H9 (cell line): ENCODE data around the gene RACGAP1. TPM values are rescaled to one million over a fixed set of nuclear protein-coding genes. Genes with fewer than 3 reads are reported as not detected.
A peak's percentile ranks its signal among the peaks of the same experiment; 100 is the strongest.

ENCODE experiments used
- DNase-seq: peaks from one replicate; pipeline ENCODE4 v3.0.0-alpha.2; 2017
- H2AFZ ChIP-seq: one replicate; pipeline ENCODE4 v1.6.1; 2013; ENCODE audit warnings: mild to moderate bottlenecking, low read length, control low read depth, moderate library complexity
- H2AK5ac ChIP-seq: 2 replicates; pipeline ENCODE4 v1.6.1; 2013; ENCODE audit warnings: low read length, control low read depth, mixed read lengths; ENCODE audit not compliant: insufficient read length
- H2BK120ac ChIP-seq: one replicate; pipeline ENCODE4 v1.6.1; 2013; ENCODE audit warnings: low read depth, mild to moderate bottlenecking, low read length, control low read depth, inconsistent platforms; ENCODE audit not compliant: poor library complexity, severe bottlenecking
- H2BK12ac ChIP-seq: 2 replicates; pipeline ENCODE4 v1.6.1; 2013; ENCODE audit warnings: low read length, control low read depth, mixed read lengths, low read depth; ENCODE audit not compliant: insufficient read length
- H2BK15ac ChIP-seq: 2 replicates; pipeline ENCODE4 v1.6.1; 2013; ENCODE audit warnings: low read depth, low read length, control low read depth
- H2BK20ac ChIP-seq: one replicate; pipeline ENCODE4 v1.6.1; 2013; ENCODE audit warnings: low read depth, mild to moderate bottlenecking, low read length, control low read depth, inconsistent platforms; ENCODE audit not compliant: poor library complexity, severe bottlenecking
- H2BK5ac ChIP-seq: 2 replicates; pipeline ENCODE4 v1.6.1; 2013; ENCODE audit warnings: low read length, control low read depth, mixed read lengths; ENCODE audit not compliant: insufficient read length
- H3K14ac ChIP-seq: 2 replicates; pipeline ENCODE4 v1.6.1; 2013; ENCODE audit warnings: low read length, control low read depth; ENCODE audit not compliant: insufficient read depth
- H3K18ac ChIP-seq: 2 replicates; pipeline ENCODE4 v1.6.1; 2013; ENCODE audit warnings: low read depth, mild to moderate bottlenecking, mixed read lengths, low read length, control low read depth; ENCODE audit not compliant: insufficient read length
- H3K23ac ChIP-seq: 2 replicates; pipeline ENCODE4 v1.6.1; 2013; ENCODE audit warnings: low read length, control low read depth, mixed read lengths, low read depth; ENCODE audit not compliant: insufficient read length
- H3K23me2 ChIP-seq: 2 replicates; pipeline ENCODE4 v1.6.1; 2013; ENCODE audit warnings: low read depth, mild to moderate bottlenecking, mixed read lengths, low read length, control low read depth; ENCODE audit not compliant: insufficient read length, poor library complexity, severe bottlenecking
- H3K27ac ChIP-seq: 2 replicates; pipeline ENCODE4 v1.5.1; 2013; ENCODE audit warnings: low read length, control low read depth, mixed read lengths, low read depth; ENCODE audit not compliant: insufficient read length
- H3K27me3 ChIP-seq: 2 replicates; pipeline ENCODE4 v1.6.1; 2013; ENCODE audit warnings: low read length, control low read depth, inconsistent platforms; ENCODE audit not compliant: insufficient read depth
- H3K4ac ChIP-seq: 2 replicates; pipeline ENCODE4 v1.6.1; 2013; ENCODE audit warnings: low read depth, mild to moderate bottlenecking, control low read depth, inconsistent platforms, low read length, moderate library complexity
- H3K4me1 ChIP-seq: 2 replicates; pipeline ENCODE4 v1.6.1; 2013; ENCODE audit warnings: low read length, control low read depth, inconsistent platforms; ENCODE audit not compliant: insufficient read depth
- H3K4me2 ChIP-seq: 2 replicates; pipeline ENCODE4 v1.6.1; 2013; ENCODE audit warnings: low read length, control low read depth, mixed read lengths; ENCODE audit not compliant: insufficient read length, insufficient read depth
- H3K56ac ChIP-seq: 2 replicates; pipeline ENCODE4 v1.6.1; 2013; ENCODE audit warnings: low read depth, mild to moderate bottlenecking, mixed read lengths, low read length, control low read depth; ENCODE audit not compliant: insufficient read length
- H3K79me1 ChIP-seq: 2 replicates; pipeline ENCODE4 v1.6.1; 2013; ENCODE audit warnings: low read depth, mild to moderate bottlenecking, moderate library complexity, low read length, control low read depth, inconsistent platforms; ENCODE audit not compliant: insufficient read depth, poor library complexity, severe bottlenecking
- H3K79me2 ChIP-seq: 2 replicates; pipeline ENCODE4 v1.6.1; 2013; ENCODE audit warnings: low read length, control low read depth, inconsistent platforms; ENCODE audit not compliant: insufficient read depth
- H3K9ac ChIP-seq: 2 replicates; pipeline ENCODE4 v1.6.1; 2013; ENCODE audit warnings: low read length, control low read depth, mixed read lengths; ENCODE audit not compliant: insufficient read length; ENCODE audit errors: extremely low read depth
- H3K9me3 ChIP-seq: one replicate; pipeline ENCODE4 v1.6.1; 2013; ENCODE audit warnings: low read depth, low read length, inconsistent platforms; ENCODE audit not compliant: control insufficient read depth
- H3T11ph ChIP-seq: one replicate; pipeline ENCODE4 v1.6.1; 2013; ENCODE audit warnings: mild to moderate bottlenecking, low read length, control low read depth, inconsistent platforms
- H4K20me1 ChIP-seq: one replicate; pipeline ENCODE4 v1.6.1; 2013; ENCODE audit not compliant: control insufficient read depth, insufficient read length, insufficient read depth
- H4K5ac ChIP-seq: 2 replicates; pipeline ENCODE4 v1.6.1; 2013; ENCODE audit warnings: low read depth, mild to moderate bottlenecking, mixed read lengths, low read length, control low read depth; ENCODE audit not compliant: insufficient read length
- H4K8ac ChIP-seq: replicated peaks from 2 replicates; pipeline ENCODE4 v1.6.1; 2013; ENCODE audit warnings: low read length, control low read depth, mixed read lengths, low read depth; ENCODE audit not compliant: insufficient read length
- H4K91ac ChIP-seq: 2 replicates; pipeline ENCODE4 v1.6.1; 2013; ENCODE audit warnings: low read depth, mild to moderate bottlenecking, moderate library complexity, mixed read lengths, low read length, control low read depth; ENCODE audit not compliant: insufficient read length
- H3K27ac Mint-ChIP-seq, 3 experiments: 2 replicates in 2 of 3; 3 replicates in 1 of 3; pipeline ENCODE4 v1.8.0; 2020 to 2021; ENCODE audit warnings: mixed read lengths in 3 of 3, mild to moderate bottlenecking in 1 of 3, moderate library complexity in 1 of 3
- H3K27me3 Mint-ChIP-seq: 2 replicates; pipeline ENCODE4 v1.8.0; 2021; ENCODE audit warnings: low read depth, mild to moderate bottlenecking, moderate library complexity, mixed read lengths
- H3K36me3 Mint-ChIP-seq, 3 experiments: 2 replicates in 2 of 3; 3 replicates in 1 of 3; pipeline ENCODE4 v1.8.0; 2020 to 2021; ENCODE audit warnings: low read depth in 3 of 3, mixed read lengths in 3 of 3; ENCODE audit not compliant: insufficient read depth in 1 of 3
- H3K4me1 Mint-ChIP-seq, 2 experiments: 2 replicates each; pipeline ENCODE4 v1.8.0; 2020; ENCODE audit warnings: mixed read lengths in 2 of 2
- H3K4me3 Mint-ChIP-seq, 2 experiments: 2 replicates in 1 of 2; 3 replicates in 1 of 2; pipeline ENCODE4 v1.8.0; 2020 to 2021; ENCODE audit warnings: mild to moderate bottlenecking in 2 of 2, mixed read lengths in 2 of 2, moderate library complexity in 1 of 2
- H3K9me3 Mint-ChIP-seq, 2 experiments: 2 replicates in 1 of 2; 3 replicates in 1 of 2; pipeline ENCODE4 v1.8.0; 2020; ENCODE audit warnings: mild to moderate bottlenecking in 2 of 2, mixed read lengths in 2 of 2, moderate library complexity in 1 of 2
- WGBS: extraction: QIAGEN DNeasy Blood & Tissue Kit; methylation state at CpG from one replicate; pipeline ENCODE4 v1.1.7; 2013; ENCODE audit warnings: missing lambda C conversion rate, low lambda C conversion rate, mixed read lengths; ENCODE audit not compliant: insufficient read length; ENCODE audit errors: extremely low coverage; 5-methylcytosine and 5-hydroxymethylcytosine counted together
- long read RNA-seq: library from polyadenylated mRNA; unstranded; transcript quantifications from one replicate; pipeline ENCODE4 v2.0.0, GENCODE V29; 2020
- total RNA-seq: library from RNA; stranded (reverse); gene quantifications from 2 replicates; pipeline ENCODE4 v1.2.1, GENCODE V29; 2021
- TF ChIP-seq, protein P1 (sequence below): fragments of 200-600 bp; sonication (generic); conservative IDR thresholded peaks from 3 replicates; pipeline ENCODE4 v1.8.0; 2021; ENCODE audit warnings: antibody characterized with exemption, mild to moderate bottlenecking

RACGAP1 gene, protein sequence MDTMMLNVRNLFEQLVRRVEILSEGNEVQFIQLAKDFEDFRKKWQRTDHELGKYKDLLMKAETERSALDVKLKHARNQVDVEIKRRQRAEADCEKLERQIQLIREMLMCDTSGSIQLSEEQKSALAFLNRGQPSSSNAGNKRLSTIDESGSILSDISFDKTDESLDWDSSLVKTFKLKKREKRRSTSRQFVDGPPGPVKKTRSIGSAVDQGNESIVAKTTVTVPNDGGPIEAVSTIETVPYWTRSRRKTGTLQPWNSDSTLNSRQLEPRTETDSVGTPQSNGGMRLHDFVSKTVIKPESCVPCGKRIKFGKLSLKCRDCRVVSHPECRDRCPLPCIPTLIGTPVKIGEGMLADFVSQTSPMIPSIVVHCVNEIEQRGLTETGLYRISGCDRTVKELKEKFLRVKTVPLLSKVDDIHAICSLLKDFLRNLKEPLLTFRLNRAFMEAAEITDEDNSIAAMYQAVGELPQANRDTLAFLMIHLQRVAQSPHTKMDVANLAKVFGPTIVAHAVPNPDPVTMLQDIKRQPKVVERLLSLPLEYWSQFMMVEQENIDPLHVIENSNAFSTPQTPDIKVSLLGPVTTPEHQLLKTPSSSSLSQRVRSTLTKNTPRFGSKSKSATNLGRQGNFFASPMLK
- total RNA-seq = 60.8 and 64.8 TPM in 2 replicates
- long read RNA-seq, transcript RACGAP1-201 (17 exons, 3,073 nt) = major isoform, 21 of 67 reads
- long read RNA-seq, transcript RACGAP1-203 (17 exons, 3,080 nt) = minor isoform, 9 of 67 reads
- long read RNA-seq, partial matches to known transcripts = 5 of 67 reads
- long read RNA-seq, other reads (novel, unspliced or antisense) = 31 of 67 reads

DNA sequence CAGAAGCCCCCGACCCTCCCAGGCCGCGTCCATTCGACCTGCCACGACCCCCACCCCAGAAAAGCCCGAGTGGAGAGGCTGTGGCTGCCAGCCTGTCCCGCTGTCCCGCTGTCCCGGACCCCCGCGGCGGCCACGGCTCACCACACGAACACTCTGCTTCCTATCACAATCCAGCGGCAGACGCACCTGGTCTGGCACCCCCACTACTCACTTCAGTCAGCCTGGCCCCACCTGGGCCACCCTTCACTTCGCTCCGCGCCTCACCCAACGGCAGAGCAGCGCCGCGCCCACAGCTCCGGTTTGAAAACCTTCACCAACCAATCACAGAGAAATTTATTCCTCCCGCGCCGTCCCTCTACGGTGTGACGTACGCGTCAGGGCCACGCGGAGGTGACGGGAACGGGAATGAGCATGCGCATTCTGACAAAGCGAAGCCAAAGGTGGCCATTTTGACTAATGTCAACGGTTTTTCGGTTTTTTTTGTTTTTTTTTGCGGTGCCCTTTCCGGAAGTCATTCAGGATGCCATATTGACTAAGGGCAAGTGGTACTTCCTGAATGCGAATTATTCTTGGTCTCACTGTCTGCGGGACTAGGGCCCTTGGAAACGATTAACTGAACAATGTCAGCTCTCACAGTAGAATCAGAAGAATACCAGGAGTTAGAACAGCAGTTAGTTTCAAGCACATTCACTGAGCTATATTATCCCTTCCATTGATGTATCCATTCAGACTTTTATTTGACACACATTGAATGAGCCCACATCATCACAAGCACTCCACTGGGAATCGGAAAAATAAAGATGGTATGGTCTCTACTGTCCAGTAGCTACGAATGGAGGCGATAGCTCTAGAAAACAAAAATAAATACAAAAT lies at the start of gene RACGAP1:
Gene RACGAP1, minus strand, starts transcription at position 308 of the 873 bp plus-strand sequence. CDS start 8,779 bp downstream, outside the sequence.
- Histone ChIP-seq H4K20me1 (no peaks in the 10 kb centered on the region), H2BK120ac (no peak within 1 kb of the TSS), H3K9me3 (no peaks in the 10 kb centered on the region), H3K23ac (no peak within 1 kb of the TSS), H2BK5ac (no peak within 1 kb of the TSS), H3K4me2 (peak within 1 kb of the TSS; percentile 94), H2AFZ (no peak within 1 kb of the TSS), H3K56ac (no peak within 1 kb of the TSS), H2AK5ac (no peak within 1 kb of the TSS), H4K91ac (no peak within 1 kb of the TSS), H3K23me2 (no peaks in the 10 kb centered on the region), H4K8ac (no peak within 1 kb of the TSS), H3K27ac (no peak within 1 kb of the TSS), H4K5ac (no peak within 1 kb of the TSS), H3K79me2 (peaks cover 11% of the 10 kb centered on the region; the same call in 1 of the 2 replicates), H3T11ph (no peak within 1 kb of the TSS), H3K9ac (peak within 1 kb of the TSS; percentile 60), H3K4me1 (peaks cover 2% of the 10 kb centered on the region; the same call in 1 of the 2 replicates), H3K18ac (peak within 1 kb of the TSS; percentile 12), H3K79me1 (no peaks in the 10 kb centered on the region), H3K27me3 (no peaks in the 10 kb centered on the region), H3K4ac (no peak within 1 kb of the TSS), H2BK20ac (no peak within 1 kb of the TSS), H3K14ac (peak within 1 kb of the TSS; percentile 67), H2BK15ac (no peak within 1 kb of the TSS), H2BK12ac (no peak within 1 kb of the TSS)
- H3K27ac Mint-ChIP-seq = peak within 1 kb of the TSS; percentile 91 to 98 (median 91)
- H3K9me3 Mint-ChIP-seq = no peaks in the 10 kb centered on the region; a peak in 1 of 5 replicates
- 0 out of 7 replicates have a peak, but pooled peaks cover 0 to 2% (median 0%) of the 10 kb centered on the region in 3 experiments for H3K36me3 Mint-ChIP-seq
- H3K27me3 Mint-ChIP-seq = no peaks in the 10 kb centered on the region; the same call in 1 of the 2 replicates
- TF ChIP-seq, protein P1, sequence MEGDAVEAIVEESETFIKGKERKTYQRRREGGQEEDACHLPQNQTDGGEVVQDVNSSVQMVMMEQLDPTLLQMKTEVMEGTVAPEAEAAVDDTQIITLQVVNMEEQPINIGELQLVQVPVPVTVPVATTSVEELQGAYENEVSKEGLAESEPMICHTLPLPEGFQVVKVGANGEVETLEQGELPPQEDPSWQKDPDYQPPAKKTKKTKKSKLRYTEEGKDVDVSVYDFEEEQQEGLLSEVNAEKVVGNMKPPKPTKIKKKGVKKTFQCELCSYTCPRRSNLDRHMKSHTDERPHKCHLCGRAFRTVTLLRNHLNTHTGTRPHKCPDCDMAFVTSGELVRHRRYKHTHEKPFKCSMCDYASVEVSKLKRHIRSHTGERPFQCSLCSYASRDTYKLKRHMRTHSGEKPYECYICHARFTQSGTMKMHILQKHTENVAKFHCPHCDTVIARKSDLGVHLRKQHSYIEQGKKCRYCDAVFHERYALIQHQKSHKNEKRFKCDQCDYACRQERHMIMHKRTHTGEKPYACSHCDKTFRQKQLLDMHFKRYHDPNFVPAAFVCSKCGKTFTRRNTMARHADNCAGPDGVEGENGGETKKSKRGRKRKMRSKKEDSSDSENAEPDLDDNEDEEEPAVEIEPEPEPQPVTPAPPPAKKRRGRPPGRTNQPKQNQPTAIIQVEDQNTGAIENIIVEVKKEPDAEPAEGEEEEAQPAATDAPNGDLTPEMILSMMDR = no peak
- DNase-seq = peak; percentile 99
- H3K4me3 Mint-ChIP-seq = peak within 1 kb of the TSS; percentile 97 to 98
- no CpG with 5 or more reads among the region's 47 CpGs for WGBS
- H3K4me1 Mint-ChIP-seq = peaks cover 14 to 15% of the 10 kb centered on the region in 2 experiments
